ENCODE results near the gene SOX5. TPM values are rescaled to one million over a fixed set of nuclear protein-coding genes. Genes with fewer than 3 reads are reported as not detected.

Gene SOX5
- total RNA-seq, 1 donor from 2014 or later = 43.6 TPM

DNA sequence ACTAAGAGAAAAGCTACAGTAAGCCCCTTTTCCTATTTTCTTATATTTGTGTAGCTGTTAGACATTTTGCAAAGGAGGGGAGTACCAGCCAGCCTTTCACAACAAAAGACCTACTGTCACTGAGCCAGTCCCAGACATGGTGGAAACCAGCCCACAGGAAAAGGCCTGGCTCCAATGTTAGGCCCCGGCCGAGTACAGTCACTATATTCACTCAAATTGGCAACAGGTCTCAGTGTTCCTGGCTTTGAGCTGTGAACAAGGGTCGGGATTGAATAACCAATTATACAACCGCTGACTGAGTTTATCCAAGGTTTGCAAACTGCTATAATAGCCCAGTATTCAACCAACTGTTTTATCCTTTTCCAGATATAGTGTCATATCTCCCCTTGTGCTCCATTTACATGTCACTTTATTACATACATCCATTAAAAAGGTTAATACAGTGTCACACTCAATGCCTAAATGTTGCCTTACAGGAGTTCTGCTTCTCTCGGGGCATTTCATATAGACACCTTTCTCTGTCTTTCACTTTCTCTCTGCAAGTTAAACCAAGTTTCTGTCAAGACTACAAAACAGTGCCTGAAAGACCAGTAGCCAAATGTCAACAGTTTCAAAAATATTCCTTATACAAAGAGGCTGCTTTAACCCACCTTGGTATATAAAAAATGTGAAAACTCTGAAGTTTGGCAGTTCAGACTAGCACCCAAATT is 178.1 kb downstream of the SOX5 start:
- ATAC-seq (peak; percentile 98), DNase-seq (ENCODE audit: low spot score) (peak; percentile 76)
- intact Hi-C loops (cut with DNase I) = no loop called here

DNA sequence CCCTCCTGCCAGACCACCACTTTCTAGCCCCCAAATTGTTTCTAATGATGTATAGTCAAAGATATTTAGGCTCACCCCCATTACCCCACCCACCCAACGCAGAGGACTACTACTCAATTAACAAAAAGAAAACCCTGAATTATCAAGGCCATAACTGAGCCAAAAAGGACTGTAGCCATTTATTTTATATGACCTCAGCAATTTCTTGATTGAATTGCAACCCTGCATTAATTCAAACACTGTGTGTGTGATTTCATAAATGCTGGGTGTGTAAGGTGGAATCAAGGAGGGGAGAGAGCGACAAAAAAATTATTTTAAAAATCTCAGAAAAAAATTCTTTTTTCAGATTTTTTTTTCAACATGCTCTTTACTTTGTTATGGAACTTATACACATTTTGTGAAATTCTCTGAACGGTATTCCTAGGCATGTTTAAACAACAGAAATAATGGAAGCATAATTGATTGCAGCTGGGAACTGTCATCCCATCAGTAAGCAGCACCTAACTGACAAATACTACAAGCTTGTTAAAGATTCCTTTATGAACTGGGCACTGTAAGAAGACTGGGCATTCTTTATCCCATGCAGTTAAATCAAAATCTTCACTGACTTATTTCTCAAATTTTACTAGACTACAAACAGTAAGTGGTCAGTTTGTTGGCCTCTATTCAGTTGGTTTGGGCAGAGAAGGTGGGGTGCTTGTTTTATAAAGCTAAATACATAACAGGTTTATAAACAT is 179.1 kb downstream of the SOX5 start:
- DNase-seq (ENCODE audit: low spot score) (no peak), ATAC-seq (peak; percentile 6)
- intact Hi-C loops (cut with DNase I) = no loop called here

DNA sequence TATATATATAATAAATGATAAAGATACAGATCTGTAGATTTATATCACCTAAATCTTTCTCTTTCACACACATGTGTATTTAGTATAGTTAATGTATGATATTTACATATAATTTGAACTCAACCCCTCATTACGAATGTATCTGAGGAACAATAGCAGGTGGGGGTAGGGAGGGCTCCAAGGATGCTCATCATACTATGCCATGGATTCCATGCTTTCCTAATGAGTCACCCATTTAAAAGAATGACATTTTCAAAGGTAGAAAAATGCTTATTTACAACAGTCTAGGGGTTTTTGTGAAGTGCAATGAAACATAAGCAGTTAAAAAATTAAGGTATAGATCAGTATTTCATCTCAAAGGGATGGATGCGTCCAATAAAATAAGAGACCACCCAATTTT is 181.6 kb downstream of the SOX5 start:
- no peak for DNase-seq (ENCODE audit: low spot score)
- ATAC-seq = no peak
- intact Hi-C loops (cut with DNase I) = no loop called here

DNA sequence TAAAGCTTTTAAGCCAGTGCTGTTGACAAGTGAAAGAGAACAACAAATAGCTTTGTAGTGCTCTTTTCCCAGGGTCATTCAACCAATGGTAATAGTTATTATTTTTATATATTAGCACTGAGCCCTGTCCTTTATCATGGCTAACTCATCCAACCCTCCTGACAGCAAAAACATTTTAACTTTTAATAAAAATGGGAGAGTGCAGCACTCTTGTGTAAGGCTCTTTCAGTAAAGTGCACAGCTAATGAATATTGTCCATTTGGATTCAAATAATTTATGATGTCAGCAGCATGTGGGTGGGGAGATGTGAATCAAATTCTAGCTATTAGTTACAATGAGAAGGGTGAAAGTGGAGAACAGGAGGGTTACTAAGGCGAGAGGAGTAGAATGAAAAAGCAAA is 185.7 kb downstream of the SOX5 start:
- intact Hi-C loops (cut with DNase I) = no loop called here
- DNase-seq (ENCODE audit: low spot score) = no peak

DNA sequence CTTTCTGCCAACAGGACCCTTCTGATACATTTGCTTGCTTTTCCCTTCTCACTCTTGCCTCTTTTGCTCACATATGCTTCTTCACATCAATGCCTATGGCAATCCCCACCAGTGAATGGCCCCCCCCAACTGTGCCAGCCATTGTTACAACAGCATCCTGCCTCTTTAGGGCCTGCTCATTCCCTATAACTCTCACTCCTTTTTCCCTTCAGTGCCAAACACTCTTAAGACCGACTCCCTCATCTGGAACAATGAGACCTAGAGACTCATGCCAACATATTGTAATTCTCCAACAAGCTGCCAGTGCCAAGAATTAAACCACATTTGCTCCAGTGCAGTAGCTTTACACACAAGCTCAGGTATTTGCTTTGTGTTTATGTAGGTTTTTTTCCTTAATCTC is 189.0 kb downstream of the SOX5 start:
- ATAC-seq (no peak), DNase-seq (ENCODE audit: low spot score) (no peak)
- intact Hi-C loops (cut with DNase I) = no loop called here

More for the DNA sequence above, 185.7 kb downstream of the SOX5 start:
- no peak for ATAC-seq

DNA sequence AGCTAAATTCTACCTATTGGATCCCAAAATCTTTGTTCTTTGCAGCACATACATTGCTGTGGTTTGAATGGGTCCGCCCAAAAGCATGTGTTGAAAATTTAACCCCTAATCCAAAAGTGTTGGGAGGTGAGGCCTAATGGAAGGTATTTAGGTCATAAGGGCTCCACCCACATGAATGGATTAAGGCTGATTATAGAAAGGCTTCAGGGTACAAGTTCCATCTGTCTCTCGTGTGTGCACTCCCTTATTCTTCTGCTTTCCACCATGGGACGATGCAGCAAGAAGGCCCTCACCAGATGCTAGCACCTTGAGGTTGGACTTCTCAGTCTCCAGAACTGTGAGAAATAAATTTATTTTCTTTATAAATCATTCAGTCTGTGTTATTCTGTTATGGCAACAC is 190.9 kb downstream of the SOX5 start:
- ATAC-seq = no peak
- no peak for DNase-seq (ENCODE audit: low spot score)
- intact Hi-C loops (cut with DNase I) = no loop called here

DNA sequence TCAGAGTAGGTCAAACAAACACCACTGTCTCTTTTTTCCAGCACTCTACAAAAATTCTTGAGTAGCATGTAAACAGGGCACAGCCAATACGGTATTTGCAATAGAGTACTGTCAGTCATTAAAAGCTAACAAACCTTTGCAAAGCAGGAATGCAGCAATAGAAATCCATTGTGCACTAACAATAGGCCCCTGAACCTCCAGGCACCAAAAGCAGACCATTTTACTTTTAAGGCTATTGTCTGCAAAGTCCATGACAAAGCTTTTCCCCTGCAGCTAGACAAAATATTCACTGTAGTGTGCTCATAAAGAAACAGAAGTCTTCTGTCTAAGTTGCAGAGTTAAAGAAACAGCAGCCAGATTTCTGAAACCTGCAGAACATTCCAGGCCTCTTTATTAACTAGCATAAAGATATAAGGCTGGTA is 191.9 kb downstream of the SOX5 start:
- ATAC-seq = no peak
- no peak for DNase-seq (ENCODE audit: low spot score)
- intact Hi-C loops (cut with DNase I) = no loop called here

DNA sequence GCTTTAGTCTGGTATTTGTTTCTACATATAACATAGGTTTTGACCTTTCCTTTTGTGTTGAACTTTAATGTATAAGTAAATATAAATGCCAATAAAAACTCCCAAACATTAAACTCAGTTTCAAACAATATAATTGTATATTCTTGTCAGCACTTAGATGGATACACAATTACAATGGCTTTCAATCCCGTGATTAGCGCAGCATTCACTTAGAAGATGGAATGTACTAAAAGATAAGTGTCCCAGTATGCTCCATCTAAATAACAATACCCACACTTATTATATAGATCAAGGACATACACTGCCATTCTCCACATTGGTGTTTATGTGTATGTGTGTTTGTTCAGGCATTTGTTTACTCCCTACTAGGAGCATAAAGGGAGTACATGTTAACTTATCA is 193.1 kb downstream of the SOX5 start:
- ATAC-seq = no peak
- intact Hi-C loops (cut with DNase I) = no loop called here
- no peak for DNase-seq (ENCODE audit: low spot score)

DNA sequence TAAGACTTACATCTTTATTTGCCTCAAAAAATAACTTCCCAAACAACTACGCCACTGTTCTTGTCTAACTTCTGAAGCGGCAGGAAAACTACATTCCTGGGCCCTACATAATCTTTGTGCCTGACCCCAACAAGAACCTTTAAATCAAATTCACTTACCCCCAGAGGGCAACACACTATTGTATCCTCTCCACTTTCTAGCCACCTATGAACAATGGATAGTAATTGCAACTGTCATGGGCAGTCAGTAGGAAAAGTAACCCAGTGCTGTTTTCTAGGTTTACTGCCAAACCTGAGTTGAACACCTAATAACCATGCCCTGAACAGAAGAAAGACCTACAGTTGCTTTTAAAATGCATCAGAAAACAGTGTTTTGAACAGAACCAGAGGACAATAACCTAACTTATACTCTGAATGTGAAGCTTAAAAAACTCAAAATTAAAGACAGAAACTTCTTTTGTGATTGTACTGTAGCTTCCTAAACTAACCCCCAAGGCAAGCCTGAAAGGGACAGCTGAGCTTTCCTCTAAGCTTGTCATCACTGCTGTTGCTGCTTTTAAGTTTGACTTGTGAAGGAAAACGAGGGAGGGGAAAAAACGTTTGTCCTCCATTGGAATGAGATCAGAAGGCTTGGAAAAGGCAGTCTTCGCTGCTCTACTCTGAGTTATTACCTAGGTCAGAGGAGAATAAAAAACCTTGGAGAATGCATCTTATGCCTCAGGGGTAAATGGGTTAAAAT is 195.7 kb downstream of the SOX5 start:
- no peak for DNase-seq (ENCODE audit: low spot score)
- no peak for ATAC-seq
- intact Hi-C loops (cut with DNase I) = no loop called here

DNA sequence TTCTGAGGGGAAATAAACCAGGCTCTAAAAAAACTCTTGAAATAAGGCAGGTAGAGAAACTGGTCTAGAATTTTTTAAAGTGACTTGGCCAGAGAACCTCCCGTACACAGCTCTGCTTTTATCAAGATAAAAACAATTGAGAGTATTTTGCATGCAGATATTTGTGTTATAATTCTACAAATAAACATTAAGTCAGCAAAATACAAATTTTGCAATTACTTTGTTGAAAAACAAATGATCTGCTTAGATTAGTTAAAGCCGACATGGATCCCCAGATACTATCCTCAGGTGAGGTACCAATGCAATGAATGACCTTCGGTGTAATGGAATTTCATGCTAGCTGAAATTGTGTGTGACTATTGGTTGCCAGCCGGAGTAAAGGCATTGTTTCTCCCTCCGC is 197.2 kb downstream of the SOX5 start:
- intact Hi-C loops (cut with DNase I) = no loop called here
- no peak for DNase-seq (ENCODE audit: low spot score)
- ATAC-seq = no peak

DNA sequence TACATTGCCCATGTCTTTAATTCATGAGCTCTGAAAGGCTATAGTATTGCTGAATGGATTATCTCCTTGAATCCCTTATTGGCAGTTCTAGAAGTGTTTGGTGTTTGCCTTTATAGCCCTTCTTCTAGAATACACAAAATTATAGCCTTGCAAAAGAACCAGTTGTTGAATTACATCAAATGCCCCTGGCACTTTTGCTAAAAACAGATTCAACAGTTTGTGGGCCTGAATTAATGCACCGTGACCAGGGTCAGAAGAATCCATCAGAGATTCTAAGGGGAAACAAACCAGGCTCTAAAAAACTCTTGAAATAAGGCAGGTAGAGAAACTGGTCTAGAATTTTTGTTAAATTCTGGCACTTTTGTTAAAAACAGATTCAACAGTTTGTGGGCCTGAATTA is 197.8 kb downstream of the SOX5 start:
- DNase-seq (ENCODE audit: low spot score) = no peak
- ATAC-seq = no peak
- intact Hi-C loops (cut with DNase I) = no loop called here

DNA sequence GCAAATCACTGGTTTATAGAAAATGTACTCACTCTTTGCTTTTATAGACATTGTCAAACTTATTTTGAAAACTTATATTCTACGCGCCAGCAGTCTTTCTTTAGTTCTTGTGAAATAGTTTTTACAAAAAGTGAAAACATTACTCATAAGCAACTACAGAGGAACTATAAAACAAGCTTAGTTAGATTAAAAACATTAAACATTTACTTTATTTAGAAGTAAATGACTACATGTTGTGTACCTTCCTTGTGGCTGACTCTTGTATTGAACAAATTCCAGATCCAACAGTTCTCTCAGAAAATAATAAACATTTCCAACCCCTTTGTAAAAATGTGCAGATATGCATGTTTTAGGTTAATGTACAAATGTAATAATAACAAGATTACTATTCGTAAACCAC is 198.5 kb downstream of the SOX5 start:
- intact Hi-C loops (cut with DNase I) = no loop called here
- no peak for DNase-seq (ENCODE audit: low spot score)
- ATAC-seq = no peak

DNA sequence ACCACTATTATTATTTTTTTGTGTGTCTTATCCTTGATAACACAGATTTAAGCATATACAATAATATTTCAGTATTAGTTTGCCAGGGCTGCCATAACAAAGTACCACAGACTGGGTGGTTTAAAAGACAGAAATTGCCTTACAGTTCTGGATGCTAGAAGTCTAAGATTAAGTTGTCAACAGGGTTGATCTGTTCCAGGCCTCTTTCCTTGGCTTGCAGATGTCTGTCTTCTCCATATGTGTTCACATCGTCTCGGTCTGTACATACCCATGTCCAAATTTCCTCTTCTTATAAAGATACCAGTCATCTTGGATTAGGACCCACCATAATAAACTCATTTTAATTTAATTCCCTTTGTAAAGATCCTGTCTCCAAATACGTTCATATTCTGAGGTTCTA is 204.8 kb downstream of the SOX5 start:
- intact Hi-C loops (cut with DNase I) = no loop called here
- DNase-seq (ENCODE audit: low spot score) = no peak
- ATAC-seq = no peak

DNA sequence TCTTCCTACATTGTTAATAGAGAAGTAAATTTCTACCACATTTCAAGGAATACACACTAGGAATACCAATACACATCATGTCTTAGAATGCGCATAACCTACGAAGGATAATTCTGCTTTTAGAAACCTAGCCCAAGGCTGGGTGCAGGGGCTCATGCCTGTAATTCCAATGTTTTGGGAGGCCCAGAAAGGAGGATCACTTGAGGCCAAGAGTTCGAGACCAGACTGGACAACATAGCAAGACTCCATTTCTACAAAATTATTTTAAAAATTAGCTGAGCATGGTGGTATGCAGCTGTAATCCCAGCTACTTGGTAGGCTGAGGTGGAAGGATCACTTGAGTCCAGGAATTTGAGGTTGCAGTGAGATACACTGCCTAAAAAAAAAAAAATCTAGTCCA is 206.9 kb downstream of the SOX5 start:
- intact Hi-C loops (cut with DNase I) = no loop called here
- no peak for ATAC-seq

DNA sequence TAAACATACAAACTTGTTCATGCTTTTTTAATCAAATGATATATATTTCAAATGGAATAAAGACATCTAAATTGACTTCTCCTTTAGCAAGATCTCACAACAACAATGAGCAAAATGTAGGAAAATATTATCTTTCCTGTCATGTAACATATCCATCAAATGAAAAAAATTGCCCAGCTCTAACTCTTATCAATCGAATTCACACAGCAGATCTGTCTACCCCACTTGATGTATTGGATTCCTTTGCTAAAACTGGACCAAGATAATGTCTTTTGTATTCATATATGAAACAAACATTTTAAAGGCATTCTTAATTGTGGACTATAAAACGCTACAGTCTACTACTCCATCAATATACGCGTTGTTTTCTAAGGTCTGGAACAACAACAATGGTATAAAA is 218.0 kb downstream of the SOX5 start:
- intact Hi-C loops (cut with DNase I) = no loop called here
- DNase-seq (ENCODE audit: low spot score) = no peak

More for the DNA sequence above, 206.9 kb downstream of the SOX5 start:
- DNase-seq (ENCODE audit: low spot score) = no peak

DNA sequence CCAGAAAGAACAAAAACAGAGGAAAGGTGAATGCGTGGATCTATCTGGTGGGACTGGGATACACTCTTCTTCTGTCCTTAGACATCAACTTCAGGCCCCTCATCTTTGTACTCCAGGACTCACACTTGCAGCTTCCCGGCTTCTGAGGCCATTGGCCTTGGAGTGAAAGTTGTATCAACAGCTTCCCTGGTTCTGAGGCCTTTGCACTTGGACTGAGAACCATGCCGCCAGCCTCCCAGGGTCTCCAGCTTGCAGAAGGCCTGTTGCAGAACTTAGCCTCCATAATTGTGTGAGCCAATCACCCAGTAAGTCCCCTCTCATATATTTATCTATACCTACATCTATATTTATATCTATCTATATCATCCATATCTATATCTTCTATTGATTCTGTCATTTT is 218.4 kb downstream of the SOX5 start:
- DNase-seq (ENCODE audit: low spot score) (no peak), ATAC-seq (no peak)
- intact Hi-C loops (cut with DNase I) = no loop called here

More for the DNA sequence above, 218.0 kb downstream of the SOX5 start:
- no peak for ATAC-seq

DNA sequence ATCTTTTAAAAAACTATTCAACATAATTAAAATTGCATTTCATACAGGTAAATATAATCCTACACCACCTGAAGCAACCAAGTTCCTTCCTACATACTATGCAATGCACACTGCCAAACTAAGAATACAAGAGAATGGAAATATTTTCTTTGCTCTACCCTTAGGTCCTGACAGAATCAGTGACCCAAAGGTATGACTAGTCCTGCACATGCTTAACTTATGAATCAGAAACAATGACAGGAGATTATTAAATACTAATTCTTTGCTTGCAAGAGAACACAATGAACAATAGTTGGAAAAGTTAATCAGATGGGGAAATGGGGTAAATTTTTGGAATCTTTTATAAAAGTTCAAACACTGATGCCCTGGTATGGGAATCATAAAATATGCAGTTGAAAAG is 220.1 kb downstream of the SOX5 start:
- no peak for DNase-seq (ENCODE audit: low spot score)
- intact Hi-C loops (cut with DNase I) = no loop called here
- no peak for ATAC-seq

DNA sequence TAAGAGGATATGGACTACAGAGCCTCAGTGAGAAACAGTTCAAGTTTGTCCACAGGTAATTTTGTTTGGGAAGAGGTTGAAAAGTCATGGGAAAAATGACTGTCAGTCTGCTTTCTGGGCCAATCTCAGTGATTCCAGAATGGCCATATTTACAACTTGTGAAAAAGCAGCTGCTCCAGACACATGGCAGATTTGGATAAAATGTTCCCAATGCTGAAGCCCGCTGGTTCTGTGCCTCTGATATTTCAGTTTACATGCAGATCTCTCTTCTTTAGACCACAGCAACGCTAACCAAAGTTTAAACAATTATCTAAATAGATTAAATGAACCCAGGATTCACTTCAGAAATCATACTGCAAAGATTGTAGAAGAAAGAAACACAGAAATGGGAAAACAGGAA is 222.8 kb downstream of the SOX5 start:
- DNase-seq (ENCODE audit: low spot score) = no peak
- intact Hi-C loops (cut with DNase I) = no loop called here

DNA sequence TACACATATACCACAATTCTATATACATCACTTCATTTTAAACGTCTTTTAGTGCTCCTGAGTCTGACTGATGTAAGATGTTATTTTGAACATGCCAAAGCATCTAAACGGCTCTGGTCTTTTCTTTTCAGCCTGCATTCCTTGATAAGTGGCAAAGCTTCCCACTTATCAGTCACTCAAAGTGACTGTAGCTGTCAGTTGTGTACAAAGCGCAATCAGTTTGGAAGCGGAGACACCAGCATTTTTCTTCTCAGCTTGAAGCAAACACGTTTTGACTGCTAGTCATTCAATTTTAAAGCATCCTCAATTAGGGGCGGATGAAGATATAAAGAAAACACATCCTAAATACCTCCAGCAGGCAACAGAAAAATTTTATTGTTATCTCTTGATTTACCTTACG is 226.8 kb downstream of the SOX5 start:
- intact Hi-C loops (cut with DNase I) = no loop called here
- ATAC-seq = no peak
- DNase-seq (ENCODE audit: low spot score) = no peak

More for the DNA sequence above, 222.8 kb downstream of the SOX5 start:
- no peak for ATAC-seq

DNA sequence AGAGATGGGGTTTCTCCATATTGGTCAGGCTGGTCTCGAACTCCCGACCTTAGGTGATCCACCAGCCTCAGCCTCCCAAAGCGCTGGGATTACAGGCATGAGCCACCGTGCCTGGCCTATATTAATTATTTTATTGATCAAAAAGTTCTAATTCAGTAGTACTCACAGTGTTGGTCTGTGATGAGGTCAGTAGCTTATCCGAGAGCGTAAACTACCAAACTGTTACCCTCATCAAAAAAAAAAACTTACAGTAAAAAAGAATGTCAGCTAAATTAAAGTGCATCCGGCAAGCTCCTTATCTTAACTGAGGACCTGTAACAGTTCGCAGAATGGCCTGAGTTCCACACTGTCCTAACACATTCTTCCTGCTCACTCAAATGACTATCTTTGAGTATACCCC is 228.2 kb downstream of the SOX5 start:
- no peak for ATAC-seq
- DNase-seq (ENCODE audit: low spot score) = no peak
- intact Hi-C loops (cut with DNase I) = no loop called here

Data from sciatic nerve (tissue), 2 donors.